Left ventricle myocardium inferior (tissue), 1 donor: ENCODE data around the gene PRR5L. TPM values are rescaled to one million over a fixed set of nuclear protein-coding genes. Genes with fewer than 3 reads are reported as not detected.

Experiments
- DNase-seq: peaks from one replicate; pipeline ENCODE4 v3.0.0-alpha.2; 2020
- H3K27ac ChIP-seq: fragments of 200-600 bp; replicated peaks from 2 replicates; pipeline ENCODE4 v1.8.0; 2021
- H3K27me3 ChIP-seq: fragments of 200-600 bp; 2 replicates; pipeline ENCODE4 v1.8.0; 2021; ENCODE audit warnings: low read depth
- H3K36me3 ChIP-seq: fragments of 200-600 bp; 2 replicates; pipeline ENCODE4 v1.8.0; 2021
- H3K4me1 ChIP-seq: fragments of 200-600 bp; 2 replicates; pipeline ENCODE4 v1.8.0; 2021
- H3K4me3 ChIP-seq: fragments of 200-600 bp; 2 replicates; pipeline ENCODE4 v1.8.0; 2021; ENCODE audit warnings: mild to moderate bottlenecking, moderate library complexity
- H3K9me3 ChIP-seq: fragments of 200-600 bp; replicated peaks from 2 replicates; pipeline ENCODE4 v1.8.0; 2021
- intact Hi-C: fragments of 100-400 bp; cut with micrococcal nuclease; formaldehyde crosslinking; loops from one replicate; pipeline ENCODE4 v1.11.0; 2022
- total RNA-seq: library from RNA; stranded (reverse); fragmentation: NEBNext Ultra II Directional; extraction: Animal tissue kit (Norgen Biotek cat#: 25700); gene quantifications from one replicate; pipeline ENCODE4 v1.2.1, GENCODE V29; 2021
- TF ChIP-seq, protein P1 (sequence below): fragments of 200-600 bp; IDR thresholded peaks from 2 replicates; pipeline ENCODE4 v1.8.0; 2021; ENCODE audit warnings: antibody characterized with exemption, mild to moderate bottlenecking, borderline replicate concordance
- donor health status: DM: no; HTN: yes; CAD: no; lungs with severe emphysema.

Gene PRR5L
- total RNA-seq, 1 donor from 2014 or later = 1.3 TPM

DNA sequence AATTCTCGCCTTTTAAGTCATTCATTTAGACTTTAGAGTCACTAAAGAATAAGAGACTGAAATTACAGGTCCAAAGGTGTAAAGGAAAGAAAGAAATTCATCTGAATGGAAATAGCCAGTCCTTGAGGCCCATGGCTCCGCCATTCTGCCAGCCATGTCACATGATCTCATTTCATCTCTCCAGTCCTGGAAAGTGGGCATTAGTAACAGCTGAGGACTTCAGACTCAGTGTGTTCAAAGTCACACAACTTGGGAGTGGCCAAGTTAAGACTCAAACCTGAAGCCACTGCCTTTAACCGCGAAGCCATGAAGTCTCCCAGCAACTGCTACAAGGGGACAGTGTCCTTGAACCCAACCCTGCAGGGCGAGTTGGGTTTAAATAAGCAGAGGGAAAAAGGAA lies 103.7 kb downstream of the PRR5L start:
- H3K36me3 ChIP-seq = no peaks in the 10 kb centered on the region
- intact Hi-C loops = no loop called here
- TF ChIP-seq, protein P1, sequence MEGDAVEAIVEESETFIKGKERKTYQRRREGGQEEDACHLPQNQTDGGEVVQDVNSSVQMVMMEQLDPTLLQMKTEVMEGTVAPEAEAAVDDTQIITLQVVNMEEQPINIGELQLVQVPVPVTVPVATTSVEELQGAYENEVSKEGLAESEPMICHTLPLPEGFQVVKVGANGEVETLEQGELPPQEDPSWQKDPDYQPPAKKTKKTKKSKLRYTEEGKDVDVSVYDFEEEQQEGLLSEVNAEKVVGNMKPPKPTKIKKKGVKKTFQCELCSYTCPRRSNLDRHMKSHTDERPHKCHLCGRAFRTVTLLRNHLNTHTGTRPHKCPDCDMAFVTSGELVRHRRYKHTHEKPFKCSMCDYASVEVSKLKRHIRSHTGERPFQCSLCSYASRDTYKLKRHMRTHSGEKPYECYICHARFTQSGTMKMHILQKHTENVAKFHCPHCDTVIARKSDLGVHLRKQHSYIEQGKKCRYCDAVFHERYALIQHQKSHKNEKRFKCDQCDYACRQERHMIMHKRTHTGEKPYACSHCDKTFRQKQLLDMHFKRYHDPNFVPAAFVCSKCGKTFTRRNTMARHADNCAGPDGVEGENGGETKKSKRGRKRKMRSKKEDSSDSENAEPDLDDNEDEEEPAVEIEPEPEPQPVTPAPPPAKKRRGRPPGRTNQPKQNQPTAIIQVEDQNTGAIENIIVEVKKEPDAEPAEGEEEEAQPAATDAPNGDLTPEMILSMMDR = no peak

DNA sequence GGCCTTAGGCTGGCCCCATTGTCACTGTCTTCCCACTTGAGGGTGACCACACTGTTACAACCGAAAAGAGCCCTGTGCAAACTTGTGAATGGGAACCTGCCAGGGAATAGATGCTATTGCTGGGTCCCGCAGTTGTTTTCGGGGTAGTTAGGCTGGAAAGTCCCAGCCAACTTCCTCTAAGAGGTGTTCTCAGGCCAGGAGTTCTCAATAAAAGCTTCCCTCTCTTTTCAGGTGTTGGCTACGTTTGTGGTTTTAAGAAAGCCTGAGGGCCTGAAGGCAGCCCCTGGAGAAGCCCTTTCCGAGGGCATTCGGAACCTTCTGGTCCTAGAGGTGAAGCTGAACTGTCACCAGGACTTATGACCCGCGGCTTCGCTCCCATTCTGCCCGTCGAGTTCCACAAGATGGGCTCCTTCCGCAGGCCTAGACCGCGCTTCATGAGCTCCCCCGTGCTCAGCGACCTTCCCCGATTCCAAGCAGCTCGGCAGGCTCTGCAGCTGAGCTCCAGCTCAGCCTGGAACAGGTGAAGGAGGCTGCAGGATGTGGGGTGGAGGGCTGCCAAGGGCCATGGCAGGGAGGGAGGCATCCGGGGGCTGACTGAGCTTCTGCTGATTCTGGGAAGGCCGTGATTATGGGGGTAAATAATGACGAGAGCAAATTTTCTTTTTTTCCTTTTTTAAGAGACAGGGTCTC lies 104.8 kb downstream of the PRR5L start:
- DNase-seq = no peak
- intact Hi-C loops = no loop called here

More for the DNA sequence above, 103.7 kb downstream of the PRR5L start:
- H3K4me1 ChIP-seq = peaks cover 9% of the 10 kb centered on the region
- H3K9me3 ChIP-seq = no peaks in the 10 kb centered on the region
- no peak overlapping the region for H3K4me3 ChIP-seq
- no peaks in the 10 kb centered on the region for H3K27me3 ChIP-seq
- no peak for DNase-seq
- no peak overlapping the region for H3K27ac ChIP-seq

DNA sequence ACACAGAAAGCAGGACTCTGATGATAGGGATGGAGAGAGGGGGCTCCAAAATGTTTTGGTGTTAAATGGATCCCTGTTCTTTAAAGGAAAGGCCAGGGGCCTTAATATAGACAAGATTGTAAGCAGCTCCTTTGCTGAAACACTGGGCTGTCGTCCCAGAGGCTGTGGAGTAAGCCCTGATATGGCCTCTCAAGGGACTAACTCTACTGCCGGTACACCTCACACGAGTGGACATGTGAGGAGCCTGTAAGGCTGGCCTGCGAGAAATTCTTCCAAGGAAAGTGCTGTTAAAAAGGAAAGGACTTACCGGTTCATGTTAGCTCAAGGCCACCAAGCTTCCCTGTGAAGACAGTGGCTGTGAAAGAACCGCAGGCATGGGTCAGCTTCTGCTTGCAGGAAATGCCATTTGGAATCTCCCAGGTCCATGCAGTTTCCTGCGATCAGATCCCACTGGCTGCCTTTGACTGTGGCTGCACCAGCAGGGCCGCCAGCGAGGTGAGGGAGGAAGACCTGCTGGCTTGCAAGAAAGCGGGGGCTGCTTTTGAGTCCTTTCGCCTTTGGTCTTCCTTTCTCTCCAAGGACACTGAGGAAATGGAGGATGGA lies 106.6 kb downstream of the PRR5L start:
- no peaks in the 10 kb centered on the region for H3K36me3 ChIP-seq
- no peaks in the 10 kb centered on the region for H3K9me3 ChIP-seq
- H3K4me1 ChIP-seq = peaks cover 9% of the 10 kb centered on the region
- H3K4me3 ChIP-seq = no peak overlapping the region
- no peaks in the 10 kb centered on the region for H3K27me3 ChIP-seq
- H3K27ac ChIP-seq = no peak overlapping the region
- DNase-seq = no peak
- TF ChIP-seq, protein P1 = no peak
- intact Hi-C loops = no loop called here

More for the DNA sequence above, 104.8 kb downstream of the PRR5L start:
- H3K27ac ChIP-seq = no peak overlapping the region
- no peak overlapping the region for H3K4me3 ChIP-seq
- peaks cover 9% of the 10 kb centered on the region for H3K4me1 ChIP-seq
- no peaks in the 10 kb centered on the region for H3K9me3 ChIP-seq
- TF ChIP-seq, protein P1 = no peak
- no peaks in the 10 kb centered on the region for H3K36me3 ChIP-seq
- no peaks in the 10 kb centered on the region for H3K27me3 ChIP-seq

DNA sequence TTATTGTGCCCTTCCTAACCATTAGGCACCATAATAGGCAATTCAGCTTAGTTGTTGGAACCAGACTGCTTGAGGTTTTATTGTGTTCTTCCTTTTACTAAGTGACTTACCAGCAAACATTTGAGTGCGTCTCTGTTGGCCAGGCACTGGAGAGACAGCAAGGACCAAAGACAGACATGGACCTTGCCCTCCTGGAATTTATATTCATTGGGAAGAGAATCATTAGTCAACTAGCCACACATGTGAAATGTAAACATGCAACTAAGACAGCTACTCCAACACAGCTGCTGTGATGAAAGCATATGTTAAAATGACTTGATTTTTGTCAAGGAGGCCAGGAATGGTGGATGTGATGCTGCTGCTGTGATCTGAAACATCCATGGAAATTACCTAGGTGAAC lies 107.6 kb downstream of the PRR5L start:
- H3K9me3 ChIP-seq = no peaks in the 10 kb centered on the region
- H3K4me1 ChIP-seq = peaks cover 12% of the 10 kb centered on the region
- DNase-seq = no peak
- no peak overlapping the region for H3K27ac ChIP-seq
- TF ChIP-seq, protein P1 = no peak
- intact Hi-C loops = no loop called here
- H3K36me3 ChIP-seq = no peaks in the 10 kb centered on the region
- H3K27me3 ChIP-seq = no peaks in the 10 kb centered on the region
- no peak overlapping the region for H3K4me3 ChIP-seq

DNA sequence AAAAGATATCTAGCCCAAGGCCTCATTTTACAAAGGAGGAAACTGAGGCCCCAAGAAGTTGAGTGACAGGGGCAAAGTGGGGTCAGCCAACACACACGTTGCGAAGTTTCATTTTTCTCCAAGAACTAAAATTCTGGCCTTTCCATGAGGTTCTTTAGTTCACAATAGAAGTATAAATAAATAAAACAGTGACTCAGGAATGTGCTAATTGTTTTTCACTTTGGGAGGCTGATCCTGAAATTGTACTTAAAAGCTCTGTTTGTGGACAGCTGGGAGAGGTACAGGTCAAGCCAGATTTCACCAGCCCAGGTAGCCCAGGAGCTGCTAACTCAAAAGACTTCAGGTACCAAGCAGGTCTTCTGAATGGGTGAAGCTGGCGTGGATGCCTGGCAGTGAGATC lies 108.7 kb downstream of the PRR5L start:
- Histone ChIP-seq H3K4me3 (no peak overlapping the region), H3K36me3 (no peaks in the 10 kb centered on the region), H3K27me3 (no peaks in the 10 kb centered on the region), H3K9me3 (no peaks in the 10 kb centered on the region), H3K27ac (no peak overlapping the region), H3K4me1 (peaks cover 23% of the 10 kb centered on the region)
- DNase-seq = no peak
- TF ChIP-seq, protein P1 = no peak
- intact Hi-C loops = no loop called here
